ENCODE results near the gene COPS3. TPM values are rescaled to one million over a fixed set of nuclear protein-coding genes. Genes with fewer than 3 reads are reported as not detected.

COPS3 gene
- total RNA-seq, 3 donors from 2014 or later = 154 to 163 (median 161) TPM

GRCh38 chr17:17206124-17206912 lies 74.7 kb downstream of the COPS3 start, which contains the start of gene PLD6:
Gene PLD6 (minus strand): TSS chr17:17206333. CDS start chr17:17206286, 47 bp downstream.
- ATAC-seq (peak; percentile 80), DNase-seq (peak; percentile 97)
- H3K27me3 Mint-ChIP-seq (ENCODE audit: low read depth) = no peaks in the 10 kb centered on the region
- peaks cover 21% of the 10 kb centered on the region for H3K4me1 Mint-ChIP-seq (ENCODE audit: low read depth)
- no peaks in the 10 kb centered on the region for H3K9me3 Mint-ChIP-seq
- H3K4me3 Mint-ChIP-seq = peak within 1 kb of the TSS; percentile 94
- peaks cover 15% of the 10 kb centered on the region for H3K36me3 Mint-ChIP-seq (ENCODE audit: insufficient read depth)

GRCh38 chr17:17205368-17206123 lies 75.5 kb downstream of the COPS3 start:
- H3K4me3 Mint-ChIP-seq = peak overlapping the region; percentile 94
- peak; percentile 64 for DNase-seq
- no peaks in the 10 kb centered on the region for H3K27me3 Mint-ChIP-seq (ENCODE audit: low read depth)
- peaks cover 21% of the 10 kb centered on the region for H3K36me3 Mint-ChIP-seq (ENCODE audit: insufficient read depth)
- H3K4me1 Mint-ChIP-seq (ENCODE audit: low read depth) = peaks cover 24% of the 10 kb centered on the region
- H3K9me3 Mint-ChIP-seq = no peaks in the 10 kb centered on the region
- ATAC-seq = peak; percentile 59 to 60

- Mint-ChIP-seq H3K9me3 (no peaks in the 10 kb centered on the region), H3K36me3 (ENCODE audit: insufficient read depth) (peaks cover 24% of the 10 kb centered on the region), H3K4me3 (peak overlapping the region; percentile 94), H3K27me3 (ENCODE audit: low read depth) (no peaks in the 10 kb centered on the region), H3K4me1 (ENCODE audit: low read depth) (peaks cover 24% of the 10 kb centered on the region)
- DNase-seq = no peak
- ATAC-seq = no peak
Measured at GRCh38 chr17:17204635-17205231, 76.3 kb downstream of the COPS3 start.

GRCh38 chr17:17204041-17204591 lies 76.9 kb downstream of the COPS3 start:
- H3K4me1 Mint-ChIP-seq (ENCODE audit: low read depth) = peaks cover 24% of the 10 kb centered on the region
- H3K36me3 Mint-ChIP-seq (ENCODE audit: insufficient read depth) = peaks cover 24% of the 10 kb centered on the region
- peak overlapping the region; percentile 94 for H3K4me3 Mint-ChIP-seq
- no peaks in the 10 kb centered on the region for H3K27me3 Mint-ChIP-seq (ENCODE audit: low read depth)
- ATAC-seq (no peak), DNase-seq (no peak)
- H3K9me3 Mint-ChIP-seq = no peaks in the 10 kb centered on the region

GRCh38 chr17:17203173-17203730 lies 77.8 kb downstream of the COPS3 start:
- ATAC-seq (no peak), DNase-seq (no peak)
- H3K27me3 Mint-ChIP-seq (ENCODE audit: low read depth) = no peaks in the 10 kb centered on the region
- H3K9me3 Mint-ChIP-seq = no peaks in the 10 kb centered on the region
- peaks cover 24% of the 10 kb centered on the region for H3K4me1 Mint-ChIP-seq (ENCODE audit: low read depth)
- H3K36me3 Mint-ChIP-seq (ENCODE audit: insufficient read depth) = peaks cover 24% of the 10 kb centered on the region
- peak overlapping the region; percentile 94 for H3K4me3 Mint-ChIP-seq

GRCh38 chr17:17201907-17202306 lies 79.1 kb downstream of the COPS3 start:
- no peaks in the 10 kb centered on the region for H3K9me3 Mint-ChIP-seq
- DNase-seq (no peak), ATAC-seq (no peak)
- no peak overlapping the region for H3K4me3 Mint-ChIP-seq
- no peaks in the 10 kb centered on the region for H3K27me3 Mint-ChIP-seq (ENCODE audit: low read depth)
- H3K4me1 Mint-ChIP-seq (ENCODE audit: low read depth) = peaks cover 31% of the 10 kb centered on the region
- peaks cover 31% of the 10 kb centered on the region for H3K36me3 Mint-ChIP-seq (ENCODE audit: insufficient read depth)

- no peaks in the 10 kb centered on the region for H3K27me3 Mint-ChIP-seq (ENCODE audit: low read depth)
- peaks cover 33% of the 10 kb centered on the region for H3K4me1 Mint-ChIP-seq (ENCODE audit: low read depth)
- ATAC-seq (no peak), DNase-seq (no peak)
- H3K36me3 Mint-ChIP-seq (ENCODE audit: insufficient read depth) = peaks cover 31% of the 10 kb centered on the region
- H3K4me3 Mint-ChIP-seq = no peak overlapping the region
- H3K9me3 Mint-ChIP-seq = no peaks in the 10 kb centered on the region
Measured at GRCh38 chr17:17201271-17201670, 79.8 kb downstream of the COPS3 start.

GRCh38 chr17:17200831-17201230 lies 80.2 kb downstream of the COPS3 start:
- Mint-ChIP-seq H3K27me3 (ENCODE audit: low read depth) (no peaks in the 10 kb centered on the region), H3K4me3 (no peak overlapping the region), H3K36me3 (ENCODE audit: insufficient read depth) (peaks cover 31% of the 10 kb centered on the region), H3K9me3 (no peaks in the 10 kb centered on the region), H3K4me1 (ENCODE audit: low read depth) (peaks cover 33% of the 10 kb centered on the region)
- no peak for DNase-seq
- ATAC-seq = no peak

GRCh38 chr17:17200311-17200710 lies 80.7 kb downstream of the COPS3 start:
- DNase-seq (no peak), ATAC-seq (no peak)
- H3K27me3 Mint-ChIP-seq (ENCODE audit: low read depth) = no peaks in the 10 kb centered on the region
- peaks cover 31% of the 10 kb centered on the region for H3K4me1 Mint-ChIP-seq (ENCODE audit: low read depth)
- peaks cover 31% of the 10 kb centered on the region for H3K36me3 Mint-ChIP-seq (ENCODE audit: insufficient read depth)
- no peak overlapping the region for H3K4me3 Mint-ChIP-seq
- no peaks in the 10 kb centered on the region for H3K9me3 Mint-ChIP-seq

GRCh38 chr17:17198281-17198680 lies 82.8 kb downstream of the COPS3 start:
- peaks cover 15% of the 10 kb centered on the region for H3K4me1 Mint-ChIP-seq (ENCODE audit: low read depth)
- ATAC-seq (no peak), DNase-seq (no peak)
- no peak overlapping the region for H3K4me3 Mint-ChIP-seq
- H3K9me3 Mint-ChIP-seq = no peaks in the 10 kb centered on the region
- H3K36me3 Mint-ChIP-seq (ENCODE audit: insufficient read depth) = peaks cover 28% of the 10 kb centered on the region
- H3K27me3 Mint-ChIP-seq (ENCODE audit: low read depth) = no peaks in the 10 kb centered on the region

GRCh38 chr17:17196776-17197175 lies 84.3 kb downstream of the COPS3 start:
- DNase-seq = no peak
- Mint-ChIP-seq H3K36me3 (ENCODE audit: insufficient read depth) (peaks cover 19% of the 10 kb centered on the region), H3K9me3 (no peaks in the 10 kb centered on the region), H3K27me3 (ENCODE audit: low read depth) (no peaks in the 10 kb centered on the region), H3K4me1 (ENCODE audit: low read depth) (peaks cover 13% of the 10 kb centered on the region), H3K4me3 (no peak overlapping the region)
- peak in 1 of 2 donors; percentile 37 for ATAC-seq

Measured in activated T-cell treated with anti-CD3 and anti-CD28 coated beads, Interleukin-2, amount 50 U/mL, for 4 hours (primary cell).